DMS153 (cell line): ENCODE data around the gene MYH9.
A peak's percentile ranks its signal among the peaks of the same experiment; 100 is the strongest.
"Not testable (repeated sequence)": the region's sequence is repeated elsewhere in the genome, so short reads cannot be mapped to it uniquely, and the experiment has no call there.

ENCODE experiments used
- DNase-seq: peaks from one replicate; lab custom pipeline; 2025; lab: John Stamatoyannopoulos, UW

MYH9 gene

DNA sequence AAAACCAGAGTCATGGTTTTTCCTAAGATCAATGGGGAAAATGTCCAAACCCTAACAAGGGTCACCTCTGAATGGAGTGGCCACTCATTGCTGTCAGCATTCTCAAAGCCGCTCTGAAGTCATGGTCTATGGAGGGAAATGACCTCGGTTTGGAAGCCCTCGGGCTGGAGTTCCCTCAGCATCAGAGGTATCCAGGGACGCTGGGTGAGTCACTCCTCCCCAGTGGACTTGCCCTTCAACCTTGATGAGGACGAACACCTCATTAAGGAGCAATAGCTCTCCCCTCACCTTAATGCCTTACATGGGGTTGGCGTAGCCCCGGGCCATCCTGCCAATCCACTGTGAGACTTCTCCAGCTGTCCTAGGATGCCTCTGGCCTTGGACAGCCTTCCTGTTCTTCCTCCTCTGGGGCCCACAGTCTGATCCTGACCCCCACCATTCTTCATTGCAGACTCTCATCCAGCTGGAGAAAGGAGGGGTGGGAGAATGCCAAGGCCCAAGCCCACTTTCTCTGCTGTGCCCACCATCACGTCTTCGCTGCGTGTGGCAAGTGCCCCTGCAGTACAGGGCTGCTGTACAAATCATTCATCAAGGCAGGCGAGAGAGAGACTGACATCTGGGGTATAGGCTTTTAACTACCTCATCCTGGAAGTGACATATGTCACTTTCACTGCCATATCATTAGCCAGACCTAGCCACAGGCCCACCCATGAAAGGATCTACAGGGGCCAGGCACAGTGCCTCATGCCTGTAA lies 25.4 kb upstream of the MYH9 start:
- no peak for DNase-seq

DNA sequence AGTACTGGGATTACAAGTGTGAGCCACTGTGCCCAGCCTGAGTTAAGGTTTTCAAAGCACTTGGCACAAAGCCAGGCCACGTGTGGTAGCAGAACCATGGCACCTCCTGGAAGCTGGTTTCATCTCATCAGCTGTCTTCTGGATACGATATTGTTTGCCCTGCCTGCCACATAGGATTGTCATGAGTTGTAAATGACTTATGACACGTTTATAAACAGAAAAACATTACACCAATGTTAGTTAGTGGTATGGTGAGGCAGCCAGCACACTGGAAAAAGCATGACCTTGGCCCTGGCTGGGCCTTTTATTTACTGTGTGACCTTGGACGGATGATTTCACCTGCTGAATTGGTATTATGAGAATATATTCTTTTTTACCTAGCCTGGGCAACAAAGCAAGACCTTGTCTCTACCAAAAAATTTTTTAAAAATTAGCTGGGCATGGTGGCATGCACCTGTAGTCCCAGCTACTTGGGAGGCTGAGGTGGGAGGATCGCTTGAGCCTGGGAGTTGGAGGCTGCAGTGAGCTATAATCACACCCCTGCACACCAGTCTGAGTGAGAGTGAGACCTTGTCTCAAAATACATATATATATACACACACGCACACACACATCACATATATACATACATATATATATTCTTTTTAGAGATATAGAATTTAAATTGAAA lies 24.0 kb upstream of the MYH9 start:
- DNase-seq, result peak; percentile 11

DNA sequence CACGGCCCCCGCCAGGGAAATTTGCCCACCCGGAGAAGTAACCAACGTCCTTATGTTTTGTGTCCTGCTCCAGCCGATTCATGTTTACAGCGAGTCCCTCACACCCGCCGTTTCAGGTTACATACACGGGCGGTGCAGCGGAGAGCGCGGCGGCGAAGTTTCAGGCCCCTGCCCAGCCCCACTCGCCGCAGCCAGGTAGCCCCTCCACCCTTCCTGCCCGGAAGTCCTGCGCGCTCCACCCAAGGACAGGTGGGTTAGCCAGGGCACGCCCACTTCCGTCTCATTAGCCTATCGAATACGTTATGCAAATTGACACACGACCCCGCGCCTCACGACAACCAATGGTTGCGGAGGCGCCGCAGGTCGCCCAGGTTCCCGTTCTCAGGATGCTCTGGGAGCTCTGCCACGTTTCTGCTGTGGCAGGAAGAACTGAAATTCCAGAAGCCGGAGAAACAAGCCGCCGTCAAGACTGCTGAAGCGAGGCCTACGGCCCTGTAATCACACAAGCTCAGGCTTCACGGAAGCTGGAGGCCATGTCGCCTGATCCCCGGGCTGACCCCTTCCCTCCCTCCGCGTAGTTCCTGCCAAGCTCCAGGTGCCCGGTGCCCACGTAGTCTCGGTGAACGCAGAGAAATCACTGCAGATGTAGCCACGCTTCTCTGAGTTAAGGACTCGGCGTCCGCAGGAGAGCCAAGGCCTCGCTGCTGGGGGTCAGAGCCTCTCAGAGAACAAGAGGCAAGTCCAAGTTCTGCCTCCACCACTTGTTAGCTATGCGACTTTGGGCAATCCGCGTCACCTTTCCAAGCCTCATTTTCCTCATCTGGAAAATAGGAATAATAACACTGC lies 22.4 kb upstream of the MYH9 start:
- peak; percentile 99 for DNase-seq

DNA sequence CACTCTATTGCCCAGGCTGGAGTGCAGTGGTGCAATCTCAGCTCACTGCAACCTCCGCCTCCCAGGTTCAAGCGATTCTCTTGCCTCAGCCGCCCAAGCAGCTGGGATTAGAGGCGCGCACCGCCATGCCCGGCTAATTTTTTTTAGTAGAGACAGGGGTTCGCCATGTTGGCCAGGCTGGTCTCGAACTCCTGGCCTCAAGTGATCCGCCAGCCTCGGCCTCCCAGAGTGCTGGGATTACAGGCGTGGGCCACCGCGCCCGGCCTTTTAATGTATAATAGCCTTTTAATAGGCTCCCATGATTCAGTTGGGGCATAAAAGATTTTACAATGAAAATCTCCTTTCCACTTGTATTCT lies 21.8 kb upstream of the MYH9 start:
- DNase-seq, result not testable (repeated sequence)

DNA sequence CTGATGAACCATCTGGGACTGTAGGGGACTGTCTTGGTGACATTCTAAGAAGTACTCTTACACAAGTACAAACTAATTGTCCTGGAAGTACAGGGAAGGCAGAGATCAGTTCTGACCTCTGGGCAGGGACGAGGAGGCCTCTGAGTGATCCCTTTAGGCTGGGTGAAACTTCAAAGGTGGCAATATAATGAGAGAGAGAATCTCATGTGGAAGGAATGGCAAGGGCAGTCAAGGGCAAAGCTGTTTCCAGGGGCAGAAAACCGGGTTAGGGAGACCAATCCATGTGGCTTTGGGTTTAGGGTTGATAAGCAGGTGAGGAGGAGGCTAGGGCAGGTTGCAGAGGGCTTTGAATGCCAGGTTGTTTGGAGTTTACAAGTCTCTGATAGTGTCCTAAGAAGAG lies 21.3 kb upstream of the MYH9 start:
- DNase-seq, result no peak

DNA sequence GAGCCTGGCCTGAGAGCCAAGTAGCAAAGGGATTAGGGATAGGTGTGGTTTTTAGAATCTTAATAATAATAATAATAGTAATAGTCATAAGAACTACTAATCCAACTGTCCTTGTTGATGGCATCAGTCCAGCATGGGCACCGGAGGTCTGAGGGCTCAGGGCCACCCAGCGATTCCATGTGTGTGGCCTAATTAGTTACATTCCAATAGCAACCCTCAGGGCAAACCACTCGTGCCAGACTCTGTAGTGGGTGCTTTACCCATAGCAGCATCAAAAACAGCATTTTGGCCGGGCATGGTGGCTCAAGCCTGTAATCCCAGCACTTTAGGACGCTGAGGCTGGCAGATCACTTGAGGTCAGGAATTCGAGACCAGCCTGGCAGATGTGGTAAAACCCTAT lies 19.0 kb upstream of the MYH9 start:
- no peak for DNase-seq

DNA sequence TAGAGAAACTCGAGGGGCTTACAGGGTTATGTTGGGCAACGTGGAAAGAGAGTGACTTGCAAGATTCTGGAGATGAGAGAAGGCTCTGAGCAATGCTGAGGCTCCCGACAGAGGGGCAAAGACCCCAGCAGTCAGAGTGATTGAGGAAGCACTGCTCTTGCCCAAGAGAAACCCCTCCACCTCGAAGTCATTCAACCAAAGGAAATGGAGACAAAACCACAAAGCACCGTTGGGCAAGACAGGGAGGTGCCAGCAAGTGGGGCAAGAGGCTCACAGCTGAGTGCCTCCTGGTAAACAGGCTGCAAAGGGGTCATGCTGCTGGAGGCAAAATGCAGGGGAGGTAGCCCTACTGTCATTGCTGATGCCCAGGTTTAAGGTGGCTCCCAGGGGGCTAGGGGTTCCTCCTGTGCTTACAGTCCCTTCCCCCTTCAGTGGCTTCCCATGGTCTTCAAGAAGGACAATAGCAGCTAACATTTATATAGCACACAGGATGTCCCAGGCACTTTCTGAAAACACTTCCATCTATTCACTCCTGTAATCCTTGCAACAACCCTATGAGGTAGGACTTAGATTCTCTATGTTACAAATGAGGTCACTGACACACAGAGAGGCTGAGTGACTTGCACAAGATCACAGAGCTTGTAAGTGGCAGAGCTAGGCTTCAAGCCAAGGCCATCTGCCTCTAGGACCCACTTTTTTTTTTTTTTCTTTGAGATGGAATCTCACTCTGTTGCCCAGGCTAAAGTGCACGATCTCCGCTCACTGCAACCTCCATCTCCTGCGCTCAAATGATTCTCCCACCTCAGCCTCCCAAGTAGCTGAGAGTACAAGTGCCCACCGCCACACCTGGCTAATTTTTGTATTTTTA lies 18.1 kb upstream of the MYH9 start:
- DNase-seq, result no peak

DNA sequence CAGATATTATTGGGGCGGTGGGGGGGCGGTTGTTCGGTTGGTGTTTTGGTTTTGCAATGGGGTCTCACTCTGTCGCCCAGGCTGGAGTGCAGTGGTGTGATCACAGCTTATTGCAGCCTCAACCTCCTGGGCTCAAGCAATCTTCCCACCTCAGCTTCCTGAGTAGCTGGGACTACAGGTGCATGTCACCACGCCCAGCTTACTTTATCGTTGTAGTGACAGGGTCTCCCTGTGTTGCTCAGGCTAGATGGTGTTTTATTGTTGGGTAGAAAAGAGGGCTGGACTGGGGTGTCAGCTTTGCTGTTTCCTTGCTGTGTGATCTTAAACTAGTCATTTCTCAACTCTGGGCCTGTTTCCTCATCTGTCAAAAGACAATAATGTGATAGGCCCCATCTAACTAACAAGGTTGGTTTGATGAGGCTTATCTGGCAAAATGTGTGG lies 17.5 kb upstream of the MYH9 start:
- no peak for DNase-seq

DNA sequence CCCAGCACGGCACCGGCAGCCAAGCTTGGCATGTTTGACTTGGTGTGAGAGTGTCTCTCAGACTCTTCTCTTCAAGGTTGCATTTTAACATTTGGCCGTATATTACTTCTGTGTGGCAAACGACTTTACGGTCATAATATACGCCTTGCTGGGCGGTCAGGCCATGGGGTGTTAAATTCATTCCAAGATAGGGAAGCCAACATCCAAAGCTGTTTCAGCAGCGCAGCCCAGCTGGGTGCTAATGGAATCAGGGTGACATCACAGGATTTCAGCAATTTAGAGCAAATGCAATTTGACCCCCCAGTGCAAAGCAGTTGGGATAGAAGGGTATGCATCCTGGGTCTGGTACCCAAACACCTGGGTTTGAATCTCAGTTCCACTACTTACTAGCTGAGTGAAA lies 16.7 kb upstream of the MYH9 start:
- DNase-seq, result no peak

DNA sequence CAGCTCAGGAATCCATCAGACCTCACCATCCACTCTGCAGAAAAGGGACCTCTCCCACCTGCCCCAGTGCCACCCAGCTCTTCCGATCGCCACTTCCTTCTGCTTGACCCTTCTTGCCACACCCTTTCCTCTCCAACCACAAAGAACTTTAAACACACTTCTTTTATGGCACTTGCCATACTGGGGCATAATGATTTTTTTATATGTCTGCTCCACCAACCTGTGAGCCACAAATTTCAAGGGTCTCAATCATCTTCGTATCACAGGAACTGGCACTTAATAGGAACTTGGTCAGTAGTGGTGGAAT lies 11.7 kb upstream of the MYH9 start:
- DNase-seq, result no peak

DNA sequence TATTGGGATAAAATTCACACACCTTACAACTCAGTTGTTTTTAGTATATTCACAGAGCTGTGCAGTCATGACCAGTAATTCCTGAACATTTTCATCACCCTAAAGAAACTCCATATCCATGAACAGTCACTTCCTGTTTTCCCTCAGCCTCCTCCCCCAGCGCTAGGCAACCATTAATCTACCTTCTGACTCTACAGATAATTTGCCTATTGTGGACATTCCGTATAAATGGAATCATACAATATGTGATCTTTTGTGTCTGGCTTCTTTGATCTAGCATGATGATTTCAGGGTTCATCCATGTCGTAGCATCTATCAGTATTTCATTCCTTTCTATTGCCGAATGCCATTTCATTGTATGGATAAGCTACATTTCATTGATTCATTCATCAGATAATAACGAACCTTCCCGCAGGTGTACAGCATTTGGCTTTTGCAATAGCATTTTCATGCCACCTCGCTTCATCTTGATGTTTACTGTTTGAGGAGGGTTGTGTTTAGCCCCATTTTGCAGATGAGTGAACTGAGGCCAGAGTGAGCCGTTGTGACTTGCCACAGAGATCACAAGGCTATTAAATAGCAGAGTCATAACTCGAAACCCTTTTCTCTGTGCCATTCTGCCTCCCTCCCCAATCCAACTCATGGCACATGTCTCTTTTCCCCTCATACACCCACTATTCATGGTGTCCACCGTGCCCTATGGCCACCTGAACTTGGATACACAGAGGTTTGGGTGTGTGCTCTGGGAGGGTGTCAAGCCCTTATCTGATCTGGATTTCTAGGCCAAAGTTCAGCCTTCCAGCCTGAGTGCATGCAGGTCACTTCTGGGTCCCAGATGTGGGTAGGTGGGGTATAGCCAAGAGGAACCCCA lies 11.1 kb upstream of the MYH9 start:
- DNase-seq, result no peak

DNA sequence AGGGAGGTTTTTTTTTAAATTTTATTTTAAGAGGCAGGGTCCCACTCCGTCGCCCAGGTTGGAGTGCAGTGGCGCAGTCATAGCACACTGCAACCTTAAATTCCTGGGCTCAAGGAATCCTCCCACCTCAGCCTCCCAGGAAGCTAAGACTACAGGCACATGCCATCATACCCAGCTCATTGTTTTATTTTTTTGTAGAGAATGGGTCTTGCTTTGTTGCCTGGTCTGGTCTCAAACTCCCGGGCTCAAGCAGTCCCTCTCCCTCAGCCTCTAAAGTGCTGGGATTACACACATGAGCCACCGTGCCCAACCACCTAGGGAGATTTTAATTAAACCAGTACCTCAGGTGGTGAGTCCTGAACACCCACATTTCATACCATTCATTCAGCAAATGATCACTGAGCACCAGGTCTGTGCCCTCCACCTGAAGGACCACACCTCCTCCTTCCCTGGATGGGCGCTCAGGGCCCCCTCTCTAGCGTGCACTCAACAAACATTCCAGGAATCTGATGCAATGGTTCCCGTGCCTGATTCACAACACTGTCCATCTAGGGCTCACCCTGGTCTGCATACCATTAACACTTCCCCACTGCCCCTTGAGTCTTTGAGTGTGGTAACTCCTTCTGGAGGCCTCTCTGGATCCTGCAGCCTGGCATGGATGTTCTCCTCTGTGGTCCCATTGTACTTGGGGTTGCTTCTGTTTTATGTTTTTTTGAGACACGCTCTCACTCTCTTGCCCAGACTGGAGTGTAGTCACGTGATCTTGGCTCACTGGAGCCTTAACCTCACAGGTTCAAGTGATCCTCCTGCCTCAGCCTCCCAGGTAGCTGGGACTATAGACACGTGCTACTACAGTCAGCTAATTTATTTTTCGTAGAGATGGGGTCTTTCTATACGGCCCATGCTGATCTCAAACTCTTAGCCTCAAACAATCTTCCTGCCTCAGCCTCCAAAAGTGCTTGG lies 9.6 kb upstream of the MYH9 start:
- no peak for DNase-seq

DNA sequence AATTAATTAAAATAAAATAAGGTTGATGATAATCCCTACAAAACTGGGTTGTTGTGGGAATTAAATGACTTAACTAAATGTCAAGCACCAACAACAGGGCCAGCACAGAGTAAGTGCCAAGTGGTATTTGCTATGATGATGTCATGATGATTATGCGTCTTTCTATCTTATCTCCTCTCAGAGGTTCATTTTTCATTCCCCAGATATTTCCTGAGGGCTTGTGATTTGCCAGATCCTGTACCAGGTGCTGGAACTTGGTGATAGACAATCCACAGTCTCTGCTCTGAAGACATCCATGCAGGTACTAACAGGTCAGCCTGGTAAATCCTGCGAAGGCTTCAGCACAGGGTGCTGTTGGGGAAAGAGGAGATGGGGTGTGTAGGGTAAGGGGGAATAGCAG lies 8.1 kb upstream of the MYH9 start:
- DNase-seq, result no peak

DNA sequence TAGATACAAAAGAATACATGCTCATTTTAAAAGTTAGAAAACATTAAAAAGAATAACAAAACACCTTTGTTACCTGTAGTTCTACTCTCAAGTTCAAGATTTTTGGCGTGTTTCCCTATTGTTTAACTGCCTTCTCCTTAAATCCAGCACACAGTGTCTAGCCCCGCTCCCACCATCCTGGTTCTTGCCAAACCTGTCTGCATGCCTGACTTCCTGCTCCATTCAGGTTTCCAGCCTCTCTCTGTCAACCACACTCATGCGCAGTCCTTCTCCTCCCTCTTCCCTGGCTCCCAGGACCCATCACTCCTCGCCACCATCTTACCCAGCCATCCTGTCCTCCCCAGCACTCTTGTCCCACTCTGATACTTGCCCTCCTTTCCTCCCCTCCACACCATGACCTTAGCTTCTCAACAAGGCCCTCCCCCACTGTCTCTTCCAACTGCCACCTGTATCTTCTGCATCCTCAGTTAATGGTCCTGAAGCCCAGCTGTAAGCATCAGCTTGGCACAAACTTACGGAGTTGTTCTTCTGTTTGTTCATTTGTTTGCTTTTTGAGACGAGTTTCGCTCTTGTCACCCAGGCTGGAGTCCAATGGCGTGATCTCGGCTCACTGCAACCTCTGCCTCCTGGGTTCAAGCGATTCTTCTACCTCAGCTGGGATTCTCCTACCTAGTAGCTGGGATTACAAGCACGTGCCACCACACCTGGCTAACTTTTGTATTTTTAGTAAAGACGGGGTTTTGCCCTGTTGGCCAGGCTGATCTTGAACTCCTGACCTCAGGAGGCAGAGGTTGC lies 7.5 kb upstream of the MYH9 start:
- peak; percentile 24 for DNase-seq

DNA sequence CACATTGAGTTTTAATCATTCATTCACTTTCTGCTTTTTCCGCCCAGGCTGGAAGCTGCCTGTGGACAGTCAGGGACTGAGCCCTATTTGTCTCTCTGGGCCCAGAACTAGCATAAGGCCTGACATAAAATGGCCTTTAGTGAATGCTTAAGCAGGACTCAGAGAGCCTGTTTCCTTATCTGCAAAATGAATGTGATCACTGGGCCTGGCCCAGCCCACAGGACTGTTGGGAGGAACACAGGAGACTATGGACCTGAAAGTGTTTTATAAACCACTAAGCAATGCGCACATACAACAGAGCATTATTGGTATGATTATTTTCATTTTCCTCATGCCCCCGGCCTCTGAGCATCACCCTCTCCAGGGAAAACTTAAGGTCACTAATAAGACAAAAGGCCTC lies 3.9 kb upstream of the MYH9 start:
- DNase-seq, result no peak

DNA sequence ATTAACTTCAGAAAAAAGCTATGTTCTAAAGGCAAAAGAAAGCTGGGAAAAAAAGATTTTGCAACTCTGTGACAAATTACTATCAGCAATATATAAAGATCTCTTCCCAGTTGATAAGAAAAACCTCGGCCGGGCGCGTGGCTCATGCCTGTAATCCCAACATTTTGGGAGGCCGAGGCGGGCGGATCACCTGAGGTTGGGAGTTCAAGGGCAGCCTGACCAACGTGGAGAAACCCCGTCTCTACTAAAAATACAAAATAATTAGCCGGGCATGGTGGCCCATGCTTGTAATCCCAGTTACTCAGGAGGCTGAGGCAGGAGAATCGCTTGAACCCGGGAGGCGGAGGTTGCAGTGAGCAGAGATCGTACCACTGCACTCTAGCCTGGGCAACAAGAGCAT lies 1.4 kb upstream of the MYH9 start:
- not testable (repeated sequence) for DNase-seq

DNA sequence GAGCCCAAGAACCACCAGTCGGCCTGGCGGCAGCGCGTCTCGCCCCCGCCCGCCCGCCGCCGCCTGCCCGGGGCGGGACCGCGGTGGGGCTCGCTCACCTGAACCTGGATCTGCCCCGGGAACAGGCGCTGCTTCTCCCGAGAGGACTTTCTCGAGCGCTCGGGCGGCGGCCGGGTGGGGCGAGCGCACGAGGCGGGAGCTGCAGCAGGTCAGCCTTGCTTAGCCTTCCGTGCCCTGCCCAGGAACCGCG lies 133 bp downstream of the MYH9 start:
- no peak for DNase-seq

DNA sequence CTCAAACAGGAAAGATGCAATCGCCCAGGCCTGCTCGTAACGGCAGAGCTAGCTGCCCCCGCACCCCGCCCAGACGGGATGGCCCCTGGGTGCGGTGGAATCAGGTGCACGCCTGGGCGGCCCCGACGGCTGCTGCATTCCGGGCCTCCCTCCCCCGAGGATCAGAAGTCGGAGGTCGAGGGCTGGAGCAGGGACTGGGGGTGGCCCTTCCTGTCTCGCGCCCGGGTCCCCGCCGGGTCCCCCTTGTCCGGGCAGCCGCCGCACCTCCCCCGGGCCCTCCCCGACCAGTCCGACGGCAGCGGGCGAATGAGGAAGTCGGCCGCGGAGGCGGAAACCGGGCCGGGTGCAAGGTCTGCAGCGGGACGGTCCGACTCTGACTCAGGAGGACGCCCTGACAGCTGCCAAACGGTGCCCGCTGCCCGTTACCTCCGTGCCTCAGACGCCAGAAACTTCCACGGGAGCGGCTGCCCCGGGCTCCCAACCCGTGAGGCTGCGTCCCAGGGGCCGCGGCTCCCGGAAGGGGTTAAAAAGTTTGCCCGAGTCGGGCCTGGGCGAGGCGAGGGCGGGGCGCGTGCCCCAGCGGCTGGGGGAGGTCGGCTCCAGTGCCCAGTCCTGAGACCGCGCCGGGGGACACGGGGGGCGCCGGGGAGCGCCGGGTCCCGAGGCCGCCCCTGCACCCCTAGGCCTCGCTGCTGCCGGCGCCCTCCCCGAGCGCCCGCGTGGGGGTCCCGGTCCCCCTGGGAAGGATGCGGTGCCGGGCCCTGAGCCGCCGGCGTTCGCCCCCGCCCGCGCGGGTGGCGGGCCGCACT lies 663 bp downstream of the MYH9 start:
- no peak for DNase-seq
